Activated naive CD4-positive, alpha-beta T cell treated with Interleukin-2 at 50 U/mL for 16 hours (primary cell): ENCODE results near the gene PRLR.
"Not testable (repeated sequence)": the region's sequence is repeated elsewhere in the genome, so short reads cannot be mapped to it uniquely, and the experiment has no call there.

Experiments
- DNase-seq: peaks from one replicate; pipeline ENCODE4 v3.0.0-alpha.2; 2020

The PRLR gene

GRCh38 chr5:35194635-35195471 lies 35.4 kb downstream of the PRLR start:
- DNase-seq = no peak

- DNase-seq = no peak
These were observed 37.8 kb downstream of the PRLR start for GRCh38 chr5:35192506-35192905.

GRCh38 chr5:35189801-35190200 lies 40.5 kb downstream of the PRLR start:
- not testable (repeated sequence) for DNase-seq

GRCh38 chr5:35188031-35188457 lies 42.2 kb downstream of the PRLR start:
- no peak for DNase-seq

GRCh38 chr5:35187621-35188020 lies 42.7 kb downstream of the PRLR start:
- not testable (repeated sequence) for DNase-seq

- no peak for DNase-seq
These were observed 43.5 kb downstream of the PRLR start for GRCh38 chr5:35186749-35187148.

- DNase-seq = no peak
These were observed 44.8 kb downstream of the PRLR start for GRCh38 chr5:35185518-35185917.

- DNase-seq = no peak
These were observed 46.7 kb downstream of the PRLR start for GRCh38 chr5:35183556-35183955.

GRCh38 chr5:35182910-35183535 lies 47.3 kb downstream of the PRLR start:
- peak; percentile 24 for DNase-seq

GRCh38 chr5:35182486-35182885 lies 47.8 kb downstream of the PRLR start:
- no peak for DNase-seq

GRCh38 chr5:35180046-35180445 lies 50.2 kb downstream of the PRLR start:
- DNase-seq = no peak

- no peak for DNase-seq
These were observed 52.5 kb downstream of the PRLR start for GRCh38 chr5:35177783-35178182.

- DNase-seq = no peak
These were observed 57.8 kb downstream of the PRLR start for GRCh38 chr5:35172533-35172932.

- no peak for DNase-seq
These were observed 58.3 kb downstream of the PRLR start for GRCh38 chr5:35171991-35172390.

GRCh38 chr5:35171078-35171477 lies 59.2 kb downstream of the PRLR start:
- no peak for DNase-seq

- no peak for DNase-seq
These were observed 64.2 kb downstream of the PRLR start for GRCh38 chr5:35166043-35166442.

- no peak for DNase-seq
These were observed 65.3 kb downstream of the PRLR start for GRCh38 chr5:35164860-35165542.

- DNase-seq = no peak
These were observed 66.6 kb downstream of the PRLR start for GRCh38 chr5:35163710-35164033.

- no peak for DNase-seq
These were observed 67.2 kb downstream of the PRLR start for GRCh38 chr5:35162848-35163709.

- DNase-seq = no peak
These were observed 68.5 kb downstream of the PRLR start for GRCh38 chr5:35161652-35162273.

GRCh38 chr5:35160486-35161116 lies 69.7 kb downstream of the PRLR start:
- DNase-seq = no peak

- no peak for DNase-seq
These were observed 70.9 kb downstream of the PRLR start for GRCh38 chr5:35159370-35159742.
